HTERT RPE-1 (cell line): ENCODE results near the gene PAQR6.
"Not testable (repeated sequence)": the region's sequence is repeated elsewhere in the genome, so short reads cannot be mapped to it uniquely, and the experiment has no call there.

Experiments
- in situ Hi-C: fragments of 300-500 bp; cut with MboI; formaldehyde crosslinking; loops from 4 replicates; pipeline ENCODE4 v1.14.3; 2020; ENCODE audit warnings: low sequenced_read_pairs

PAQR6 gene

GRCh38 chr1:156233426-156234127 lies 14.3 kb downstream of the PAQR6 start:
- in situ Hi-C loops = no loop called here

DNA sequence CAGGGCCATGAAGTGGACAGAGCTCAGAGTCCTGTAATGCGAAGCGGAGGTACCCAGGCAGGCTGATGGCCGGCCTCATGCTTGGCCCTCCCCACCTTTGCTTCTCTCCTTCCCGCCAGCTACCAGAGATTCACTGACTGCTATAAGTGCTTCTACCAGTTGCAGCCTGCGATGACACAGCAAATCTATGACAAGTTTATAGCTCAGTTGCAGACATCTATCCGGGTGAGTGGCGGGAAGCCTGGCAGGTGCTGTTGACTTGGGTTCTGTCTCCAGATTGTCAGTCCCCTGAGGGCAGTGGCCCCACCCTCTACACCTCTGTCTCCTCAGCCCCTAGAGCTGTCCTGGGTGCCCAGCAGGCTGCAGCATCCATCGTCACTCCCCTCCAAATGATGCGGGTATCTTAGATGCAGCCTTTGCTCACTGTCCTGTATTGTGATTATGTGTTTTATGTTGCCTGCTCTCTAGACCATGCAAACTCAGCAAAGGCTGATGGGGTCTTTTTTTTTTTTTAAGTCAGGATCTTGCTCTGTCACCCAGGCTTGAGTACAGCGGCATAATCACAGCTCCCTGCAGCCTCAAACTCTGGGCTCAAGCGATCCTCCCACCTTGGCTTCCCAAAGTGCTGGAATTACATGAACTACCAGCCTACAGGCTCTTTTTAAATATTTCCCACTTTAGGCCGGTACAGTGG lies 15.5 kb downstream of the PAQR6 start:
- in situ Hi-C loops = no loop called here

DNA sequence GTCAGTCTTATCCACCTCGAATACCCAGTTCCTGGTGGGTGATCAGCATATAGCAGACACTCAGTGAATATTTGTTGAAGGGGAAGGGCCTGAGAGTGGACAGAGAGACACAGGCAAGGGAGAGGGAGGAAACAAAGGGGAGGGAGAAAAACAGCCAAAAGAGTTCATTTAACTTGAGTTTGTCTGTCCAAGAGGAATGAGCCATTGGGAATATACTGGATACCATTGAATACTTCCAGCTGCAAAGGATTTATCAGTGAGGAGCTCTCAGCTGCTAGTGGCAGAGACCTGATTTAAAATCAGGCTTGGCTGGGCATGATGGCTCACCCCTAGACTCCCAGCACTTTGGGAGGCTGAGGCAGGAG lies 17.4 kb downstream of the PAQR6 start:
- in situ Hi-C loops = no loop called here

- in situ Hi-C loops = no loop called here
These were observed 17.9 kb downstream of the PAQR6 start for GRCh38 chr1:156229809-156230472.

DNA sequence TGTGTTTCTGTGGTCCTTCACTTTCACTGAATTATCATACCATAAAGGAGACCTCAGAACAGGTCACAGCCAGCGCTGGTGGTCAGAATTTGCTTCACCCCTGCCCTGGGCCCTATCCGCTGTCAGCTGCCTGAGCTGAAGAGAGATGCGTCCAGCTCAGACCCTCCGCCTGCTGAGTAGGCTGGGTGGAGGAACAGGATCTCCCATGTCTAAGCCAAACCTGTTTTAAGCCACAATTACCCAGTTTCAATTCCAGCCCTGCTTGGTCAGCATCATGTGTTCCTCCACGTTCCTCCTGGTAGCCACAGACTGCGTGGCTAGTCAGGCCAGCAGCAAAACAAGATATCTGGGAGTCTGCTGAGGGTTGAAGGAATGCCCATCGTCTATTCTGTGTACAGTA lies 19.4 kb downstream of the PAQR6 start:
- in situ Hi-C loops = no loop called here

DNA sequence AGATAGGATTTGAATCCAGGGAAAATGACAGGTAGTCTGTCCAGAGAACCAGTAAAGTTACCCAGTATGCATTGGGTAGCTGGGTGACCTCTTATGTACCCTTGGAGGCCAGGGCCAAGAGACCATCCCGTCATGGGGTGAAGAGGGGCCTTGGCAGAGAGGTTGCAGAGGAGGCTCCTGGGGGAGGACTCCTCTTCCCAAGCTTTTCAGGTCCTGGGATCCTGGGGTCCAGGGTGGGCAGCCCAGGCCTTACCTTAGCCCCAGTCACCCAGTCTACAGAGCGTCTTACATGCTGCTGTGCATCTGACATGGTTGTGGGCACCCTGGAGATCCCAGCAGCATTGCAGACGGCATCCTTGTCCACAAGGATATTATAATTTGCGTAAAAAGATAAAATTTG lies 21.1 kb downstream of the PAQR6 start:
- in situ Hi-C loops = no loop called here

- in situ Hi-C loops = no loop called here
These were observed 21.7 kb downstream of the PAQR6 start for GRCh38 chr1:156226116-156226538.

GRCh38 chr1:156225677-156226014 lies 22.2 kb downstream of the PAQR6 start:
- in situ Hi-C loops = no loop called here

- in situ Hi-C loops = no loop called here
These were observed 25.7 kb downstream of the PAQR6 start for GRCh38 chr1:156221986-156222692.

- in situ Hi-C loops = no loop called here
These were observed 27.6 kb downstream of the PAQR6 start for GRCh38 chr1:156220226-156220625.

GRCh38 chr1:156217871-156218270 lies 30.0 kb downstream of the PAQR6 start:
- in situ Hi-C loops = no loop called here

DNA sequence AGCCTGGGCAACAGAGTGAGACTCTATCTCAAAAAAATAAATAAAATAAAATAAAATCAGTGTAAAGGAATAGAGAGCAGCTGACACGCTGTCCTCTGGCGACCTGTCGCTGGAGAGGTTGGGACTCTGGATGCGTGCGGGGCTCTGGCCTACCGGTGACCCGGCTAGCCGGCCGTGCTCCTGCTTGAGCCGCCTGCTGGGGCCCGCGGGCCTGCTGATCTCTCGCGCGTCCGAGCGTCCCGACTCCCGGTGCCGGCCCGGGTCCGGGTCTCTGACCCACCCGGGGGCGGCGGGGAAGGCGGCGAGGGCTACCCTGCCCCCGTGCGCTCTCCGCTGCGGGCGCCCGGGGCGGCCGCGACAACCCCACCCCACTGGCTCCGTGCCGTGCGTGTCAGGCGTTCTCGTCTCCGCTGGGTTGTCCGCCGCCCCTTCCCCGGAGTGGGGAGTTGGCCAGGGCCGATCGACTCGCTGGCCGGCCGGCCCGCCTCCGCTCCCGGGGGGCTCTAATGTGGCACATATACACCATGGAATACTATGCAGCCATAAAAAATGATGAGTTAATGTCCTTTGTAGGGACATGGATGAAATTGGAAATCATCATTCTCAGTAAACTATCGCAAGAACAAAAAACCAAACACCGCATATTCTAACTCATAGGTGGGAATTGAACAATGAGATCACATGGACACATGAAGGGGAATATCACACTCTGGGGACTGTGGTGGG lies 31.3 kb downstream of the PAQR6 start:
- in situ Hi-C loops = not testable (repeated sequence)

DNA sequence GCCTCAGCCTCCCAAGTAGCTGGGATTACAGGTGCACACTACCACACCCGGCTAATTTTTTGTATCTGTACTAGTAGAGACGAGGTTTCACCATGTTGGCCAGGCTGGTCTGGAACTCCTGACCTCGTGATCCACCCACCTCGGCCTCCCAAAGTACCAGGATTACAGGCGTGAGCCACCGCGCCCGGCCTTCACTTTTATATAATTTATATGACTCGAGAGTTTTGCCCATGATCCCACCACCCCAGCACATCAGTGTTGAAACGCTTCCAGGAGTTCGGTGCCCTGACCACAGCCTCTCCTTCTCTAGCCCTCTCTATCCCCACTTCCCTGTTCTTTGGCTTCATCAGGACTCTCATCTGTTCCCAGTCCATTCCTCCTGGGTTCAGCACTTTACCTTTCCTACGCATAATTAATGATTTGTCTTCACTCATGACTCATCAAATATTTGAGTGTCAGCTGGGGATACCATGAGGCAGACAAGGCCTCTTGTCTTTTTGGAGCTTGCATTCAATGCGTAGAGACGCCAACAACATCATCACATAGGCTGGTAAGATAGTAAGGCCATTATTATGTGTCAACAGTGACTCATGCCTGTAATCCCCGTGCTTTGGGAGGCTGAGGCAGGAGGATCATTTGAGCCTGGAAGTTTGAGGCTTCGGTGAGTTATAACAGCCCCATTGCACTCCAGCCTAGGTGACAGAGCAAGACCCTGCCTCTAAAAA lies 33.7 kb downstream of the PAQR6 start:
- in situ Hi-C loops = no loop called here

- in situ Hi-C loops = no loop called here
These were observed 34.3 kb downstream of the PAQR6 start for GRCh38 chr1:156213644-156213966.

GRCh38 chr1:156212833-156213643 lies 34.8 kb downstream of the PAQR6 start, which contains the start of gene PMF1:
TSS of gene PMF1 (plus strand) at chr1:156213007. CDS start at chr1:156213016, 9 bp downstream.
- in situ Hi-C loops = no loop called here

DNA sequence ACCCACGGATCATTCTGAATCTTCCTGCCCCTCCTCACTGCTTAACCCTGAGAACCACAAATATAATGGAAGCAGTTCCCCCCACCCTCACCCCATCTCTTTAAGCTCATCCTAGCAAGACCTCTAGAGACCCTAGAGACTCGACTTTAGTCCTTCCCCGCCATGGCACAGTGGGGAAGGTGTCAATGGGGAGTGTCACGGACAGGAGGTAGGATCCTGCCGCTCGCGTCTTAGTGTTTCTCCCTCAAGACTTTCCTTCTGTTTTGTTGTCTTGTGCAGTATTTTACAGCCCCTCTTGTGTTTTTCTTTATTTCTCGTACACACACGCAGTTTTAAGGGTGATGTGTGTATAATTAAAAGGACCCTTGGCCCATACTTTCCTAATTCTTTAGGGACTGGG lies 35.7 kb downstream of the PAQR6 start:
- in situ Hi-C loops = no loop called here

GRCh38 chr1:156211243-156211642 lies 36.6 kb downstream of the PAQR6 start:
- in situ Hi-C loops = no loop called here

GRCh38 chr1:156204686-156205085 lies 43.2 kb downstream of the PAQR6 start:
- in situ Hi-C loops = no loop called here

DNA sequence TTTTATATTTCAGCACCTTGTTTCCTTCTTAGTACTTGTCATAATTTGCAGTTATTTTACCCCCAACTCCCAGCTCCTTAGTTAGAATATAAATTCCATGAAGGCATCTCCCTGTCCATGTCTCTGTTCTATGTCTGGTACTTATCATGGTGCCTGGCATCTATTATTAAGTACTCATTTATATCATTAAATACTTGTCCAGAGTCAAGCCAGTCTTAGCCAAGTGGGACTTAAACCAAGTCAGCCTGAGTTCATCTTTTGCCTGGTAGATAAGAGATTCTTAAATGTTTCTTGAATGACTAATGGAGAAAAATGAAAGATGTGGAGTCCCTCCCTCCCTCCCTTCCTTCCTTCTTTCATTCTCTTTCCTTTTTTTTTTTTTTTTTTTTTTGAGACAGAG lies 44.5 kb downstream of the PAQR6 start:
- in situ Hi-C loops = no loop called here

- in situ Hi-C loops = no loop called here
These were observed 47.8 kb downstream of the PAQR6 start for GRCh38 chr1:156200044-156200443.
